K562 (cell line): ENCODE data around the gene MMP24. TPM values are rescaled to one million over a fixed set of nuclear protein-coding genes. Genes with fewer than 3 reads are reported as not detected.

Experiments
- ATAC-seq: fragments of 200-7000 bp; cut with Tn5 transposase; 3 replicates; pipeline ENCODE4 v1.9.1; 2020; ENCODE audit warnings: moderate library complexity
- BruUV-seq: library from RNA; stranded (reverse); fragments of 400-500 nt; replicated peaks from 2 replicates; lab custom pipeline; 2021; lab: Mats Ljungman, UMichigan
- CTCF ChIA-PET: fragments of 300-600 bp; formaldehyde crosslinking; extraction: SDS; loops from one replicate; lab custom pipeline; 2021; ENCODE audit warnings: low intra/inter-chr PET ratio; lab: Yijun Ruan, JAX
- POLR2A ChIA-PET: fragments of 300-600, 350-650 bp; sonication (Branson Sonifier 250); formaldehyde crosslinking; extraction: SDS; loops from one replicate; lab custom pipeline; 2021; ENCODE audit warnings: antibody characterized with exemption, inconsistent platforms; lab: Yijun Ruan, JAX
- DNase-seq, 4 experiments: peaks; one replicate each; pipeline versions ENCODE4 v3.0.0 to v3.0.0-alpha.2; 2011 to 2018; ENCODE audit warnings: low spot score in 3 of 4, mixed read lengths in 3 of 4; ENCODE audit errors: extremely low read depth in 1 of 4
- FAIRE-seq: peaks from 2 replicates; lab custom pipeline; 2011; peaks lifted over from hg19 to GRCh38; lab: Jason Lieb, UNC
- H2AFZ ChIP-seq: 2 replicates; pipeline ENCODE4 v1.6.0; 2011; ENCODE audit warnings: low read depth, low read length, control low read depth, inconsistent platforms
- H3K27ac ChIP-seq: fragments of 200-600 bp; 3 replicates; pipeline ENCODE4 v1.8.0; 2011; ENCODE audit warnings: low read depth, mild to moderate bottlenecking, control low read depth, inconsistent platforms, low read length, moderate library complexity, mixed read lengths; ENCODE audit errors: extremely low read depth
- H3K27me3 ChIP-seq, 2 experiments: fragments of 300-600 bp in 1 of 2; 2 replicates in 1 of 2; 3 replicates in 1 of 2; pipeline versions ENCODE4 v1.6.0 to v1.8.0; 2011; ENCODE audit warnings: inconsistent platforms in 2 of 2, low read length in 2 of 2, mild to moderate bottlenecking in 1 of 2, mixed read lengths in 1 of 2, moderate library complexity in 1 of 2; ENCODE audit not compliant: control insufficient read depth in 2 of 2, insufficient read depth in 2 of 2
- H3K36me3 ChIP-seq: fragments of 300-600 bp; 3 replicates; pipeline ENCODE4 v1.8.0; 2011; ENCODE audit warnings: mild to moderate bottlenecking, low read length, inconsistent platforms; ENCODE audit not compliant: control insufficient read depth, insufficient read depth
- H3K4me1 ChIP-seq, 2 experiments: fragments of 200-600 bp in 1 of 2; replicated peaks in 1 of 2; 2 replicates in 1 of 2; 3 replicates in 1 of 2; pipeline versions ENCODE4 v1.5.1 to v1.8.0; 2011; ENCODE audit warnings: inconsistent platforms in 2 of 2, low read length in 2 of 2, mild to moderate bottlenecking in 1 of 2, mixed read lengths in 1 of 2, moderate library complexity in 1 of 2; ENCODE audit not compliant: control insufficient read depth in 2 of 2, insufficient read depth in 2 of 2
- H3K4me2 ChIP-seq: 2 replicates; pipeline ENCODE4 v1.6.1; 2011; ENCODE audit warnings: low read length, control low read depth, inconsistent platforms, mixed read lengths; ENCODE audit not compliant: insufficient read depth
- H3K4me3 ChIP-seq: fragments of 200-600 bp; sonication (generic), shearing (Covaris generic); 2 replicates; pipeline ENCODE4 v1.5.1; 2016; ENCODE audit warnings: control low read depth, inconsistent platforms
- H3K79me2 ChIP-seq: fragments of 200-600 bp; 3 replicates; pipeline ENCODE4 v1.8.0; 2011; ENCODE audit warnings: low read length, inconsistent platforms; ENCODE audit not compliant: control insufficient read depth, insufficient read depth
- H3K9ac ChIP-seq, 2 experiments: 2 replicates each; pipeline versions ENCODE4 v1.6.0 to v1.6.1; 2011; ENCODE audit warnings: low read depth in 2 of 2, low read length in 2 of 2, control low read depth in 1 of 2, inconsistent platforms in 1 of 2, mild to moderate bottlenecking in 1 of 2, mixed read lengths in 1 of 2; ENCODE audit not compliant: insufficient read depth in 1 of 2
- H3K9me1 ChIP-seq: one replicate; pipeline ENCODE4 v1.6.0; 2011; ENCODE audit warnings: inconsistent platforms, mild to moderate bottlenecking, low read length, moderate library complexity; ENCODE audit not compliant: control insufficient read depth, insufficient read depth
- H3K9me3 ChIP-seq: replicated peaks from 2 replicates; pipeline ENCODE4 v1.5.1; 2011; ENCODE audit warnings: low read depth, low read length, inconsistent platforms; ENCODE audit not compliant: control insufficient read depth, insufficient read depth
- H4K20me1 ChIP-seq: replicated peaks from 2 replicates; pipeline ENCODE4 v1.6.1; 2011; ENCODE audit warnings: low read length, inconsistent platforms, mixed read lengths; ENCODE audit not compliant: control insufficient read depth, insufficient read depth
- SMAD4 ChIP-seq: fragments of 250-450 bp; sonication (Bioruptor Pico); conservative IDR thresholded peaks from 2 replicates; pipeline ENCODE4 v1.8.0; 2021; ENCODE audit warnings: inconsistent platforms, mild to moderate bottlenecking, moderate library complexity
- SNIP1 ChIP-seq: fragments of 450-650 bp; IDR thresholded peaks from 2 replicates; pipeline ENCODE4 v1.7.1; 2017; ENCODE audit warnings: low read depth, mild to moderate bottlenecking
- ZBTB7A ChIP-seq: IDR thresholded peaks from 2 replicates; pipeline ENCODE4 v1.6.1; 2011; ENCODE audit warnings: low read depth, mild to moderate bottlenecking, low read length, moderate library complexity, borderline replicate concordance; ENCODE audit not compliant: control insufficient read depth
- WGBS: fragments of 100-300 bp; shearing (Covaris generic); methylation state at CpG from one replicate; pipeline ENCODE4 v1.1.6; 2016; ENCODE audit warnings: low coverage, mixed read lengths; ENCODE audit not compliant: insufficient coverage; ENCODE audit errors: missing lambda C conversion rate; 5-methylcytosine and 5-hydroxymethylcytosine counted together
- in situ Hi-C: fragments of 300-500 bp; cut with MboI; formaldehyde crosslinking; loops from 4 replicates; pipeline ENCODE4 v1.15.0; 2018; ENCODE audit warnings: inconsistent platforms, mixed read lengths
- intact Hi-C: fragments of 100-400 bp; cut with micrococcal nuclease; formaldehyde crosslinking; loops from 2 replicates; pipeline ENCODE4 v1.14.2; 2022
- polyA plus RNA-seq, 8 experiments: library from polyadenylated mRNA; depleted of rRNA in 4 of 8; stranded (reverse) in 5 of 8; unstranded in 3 of 8; fragments of >200 nt; fragmentation: Nextera tagmentation in 2 of 8; fragmentation: Illumina TruSeq in 1 of 8; extraction: Ambion mirVana in 2 of 8; extraction: Trizol in 1 of 8; gene quantifications; 2 replicates each; pipeline versions ENCODE4 v1.2.1 to v1.2.3, GENCODE V29; 2011 to 2014; ENCODE audit warnings: inconsistent platforms in 1 of 8, missing spikeins in 1 of 8
- total RNA-seq, 7 experiments: library from RNA; depleted of rRNA in 6 of 7; stranded (reverse); fragments of >200 nt in 6 of 7; fragmentation: Illumina TruSeq in 2 of 7; extraction: Trizol in 2 of 7; gene quantifications; 2 replicates each; pipeline versions ENCODE4 v1.2.1 to v1.2.3, GENCODE V29; 2011 to 2021; ENCODE audit warnings: low replicate concordance in 1 of 7
- TF ChIP-seq, protein P1 (sequence below): sonication (generic); formaldehyde crosslinking; IDR thresholded peaks from 2 replicates; pipeline ENCODE4 v1.8.1; 2023; ENCODE audit warnings: mild to moderate bottlenecking, missing genetic modification reagents
- TF ChIP-seq, protein P2 (sequence below): fragments of 450-650 bp; IDR thresholded peaks from 2 replicates; pipeline ENCODE4 v1.6.1; 2017; ENCODE audit warnings: mild to moderate bottlenecking, moderate library complexity

MMP24 gene
- total and polyA plus RNA-seq, 9 of the 15 experiments (the other 6 are each of a cell fraction or from before 2014, with no cell fraction given): 0.03 to 0.07 (median 0.03) TPM; not detected in 6

DNA sequence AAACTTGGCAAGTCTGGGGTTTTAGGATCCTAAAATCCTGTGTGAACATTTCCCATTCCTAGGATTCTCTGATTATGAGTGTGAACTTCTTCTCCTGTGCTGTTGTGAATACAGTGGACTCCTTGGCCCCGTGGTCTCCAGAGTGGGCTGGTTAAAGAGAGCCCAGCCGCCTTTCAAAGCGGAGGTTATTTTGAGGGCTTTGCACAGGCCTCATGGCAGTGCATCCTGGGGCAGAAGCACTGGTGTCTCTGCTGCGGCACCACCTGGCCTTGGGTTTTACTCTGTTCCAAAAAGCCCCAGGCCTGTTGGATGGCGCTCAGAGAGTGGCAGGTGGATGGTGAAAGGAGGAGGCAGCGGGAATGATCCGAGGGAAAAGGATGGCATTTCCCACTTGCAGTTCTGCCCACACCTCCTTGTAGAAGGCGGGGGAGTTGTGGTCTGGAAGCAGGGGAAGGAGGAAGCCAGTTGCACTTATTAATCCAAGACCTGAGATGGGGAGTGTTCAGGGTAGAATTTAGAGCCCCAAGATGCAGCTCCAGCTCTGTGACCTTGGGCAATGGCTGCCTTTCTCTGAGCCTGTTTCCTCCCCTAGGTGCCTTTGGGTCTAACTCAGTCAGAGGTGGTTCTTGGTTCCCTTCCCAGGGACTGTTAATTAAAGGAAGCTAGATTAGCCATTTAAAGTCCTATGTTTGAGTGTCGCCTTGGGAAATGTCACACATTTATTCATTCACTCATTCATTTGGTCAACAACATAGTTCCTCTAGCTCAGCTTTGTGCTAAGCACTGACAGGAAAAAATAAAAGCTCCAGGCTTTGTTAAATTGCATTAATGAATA, 22.4 kb downstream of the MMP24 start:
- Histone ChIP-seq H3K36me3 (no peaks in the 10 kb centered on the region), H2AFZ (no peak overlapping the region), H3K4me1 (peaks cover 0 to 2% of the 10 kb centered on the region in 2 experiments; a peak in 2 of 5 replicates), H3K79me2 (no peaks in the 10 kb centered on the region), H3K27ac (no peak overlapping the region), H3K9me3 (no peaks in the 10 kb centered on the region), H3K4me3 (no peak overlapping the region), H3K4me2 (no peak overlapping the region), H3K27me3 (peaks cover 13 to 33% of the 10 kb centered on the region in 2 experiments; a peak in 4 of 5 replicates), H3K9ac (no peak overlapping the region), H4K20me1 (0 out of 2 replicates have a peak, but pooled peaks cover 3% of the 10 kb centered on the region), H3K9me1 (no peaks in the 10 kb centered on the region)
- DNase-seq (no peak), FAIRE-seq (no peak), ATAC-seq (no peak)
- WGBS: 21% methylated on average over 9 of the region's 9 CpGs
- ChIA-PET CTCF (no interaction called here), POLR2A (interaction anchor here (0.6 kb wide), 1 partner anchor 926 kb away, joined by 3 read pairs; no protein-coding TSS in a partner anchor)
- in situ Hi-C loops: loop anchor here (10.0 kb wide), 1 partner anchor 394 kb away; no protein-coding TSS in a partner anchor
- intact Hi-C loops: no loop called here
- no TSS peak for BruUV-seq
- TF ChIP-seq SMAD4 (CRISPR knock-in tag): no peak

DNA sequence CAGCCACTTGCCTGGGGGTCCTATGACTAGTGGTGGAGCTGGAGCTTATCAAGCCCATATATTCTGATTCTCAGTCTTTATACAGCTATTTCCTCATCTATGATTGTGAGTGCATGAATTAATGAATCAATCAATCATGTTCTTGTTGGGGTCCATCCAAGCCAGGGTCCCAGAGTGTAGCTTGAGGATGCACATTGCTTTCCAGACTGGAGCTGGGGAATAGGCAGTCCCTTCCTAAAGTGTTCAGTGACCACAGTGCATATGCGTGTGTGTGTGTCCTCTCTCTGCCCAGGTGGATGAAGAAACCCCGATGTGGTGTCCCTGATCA, 25.1 kb downstream of the MMP24 start:
- no peaks in the 10 kb centered on the region for H3K79me2 ChIP-seq
- 0% methylated on average over 2 of the region's 2 CpGs for WGBS
- TF ChIP-seq SNIP1 (no peak), ZBTB7A (no peak)
- TF ChIP-seq, protein P1, sequence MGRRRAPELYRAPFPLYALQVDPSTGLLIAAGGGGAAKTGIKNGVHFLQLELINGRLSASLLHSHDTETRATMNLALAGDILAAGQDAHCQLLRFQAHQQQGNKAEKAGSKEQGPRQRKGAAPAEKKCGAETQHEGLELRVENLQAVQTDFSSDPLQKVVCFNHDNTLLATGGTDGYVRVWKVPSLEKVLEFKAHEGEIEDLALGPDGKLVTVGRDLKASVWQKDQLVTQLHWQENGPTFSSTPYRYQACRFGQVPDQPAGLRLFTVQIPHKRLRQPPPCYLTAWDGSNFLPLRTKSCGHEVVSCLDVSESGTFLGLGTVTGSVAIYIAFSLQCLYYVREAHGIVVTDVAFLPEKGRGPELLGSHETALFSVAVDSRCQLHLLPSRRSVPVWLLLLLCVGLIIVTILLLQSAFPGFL (CRISPR knock-in tag): no peak
- TF ChIP-seq, protein P2, sequence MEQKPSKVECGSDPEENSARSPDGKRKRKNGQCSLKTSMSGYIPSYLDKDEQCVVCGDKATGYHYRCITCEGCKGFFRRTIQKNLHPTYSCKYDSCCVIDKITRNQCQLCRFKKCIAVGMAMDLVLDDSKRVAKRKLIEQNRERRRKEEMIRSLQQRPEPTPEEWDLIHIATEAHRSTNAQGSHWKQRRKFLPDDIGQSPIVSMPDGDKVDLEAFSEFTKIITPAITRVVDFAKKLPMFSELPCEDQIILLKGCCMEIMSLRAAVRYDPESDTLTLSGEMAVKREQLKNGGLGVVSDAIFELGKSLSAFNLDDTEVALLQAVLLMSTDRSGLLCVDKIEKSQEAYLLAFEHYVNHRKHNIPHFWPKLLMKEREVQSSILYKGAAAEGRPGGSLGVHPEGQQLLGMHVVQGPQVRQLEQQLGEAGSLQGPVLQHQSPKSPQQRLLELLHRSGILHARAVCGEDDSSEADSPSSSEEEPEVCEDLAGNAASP: no peak
- no peak overlapping the region for H3K27ac ChIP-seq
- FAIRE-seq (no peak), ATAC-seq (no peak), DNase-seq (no peak)
- intact Hi-C loops (no loop called here), in situ Hi-C loops (no loop called here)
- peaks cover 0 to 2% of the 10 kb centered on the region in 2 experiments; a peak in 2 of 5 replicates for H3K4me1 ChIP-seq
- no TSS peak for BruUV-seq
- peaks cover 13 to 18% of the 10 kb centered on the region in 2 experiments; a peak in 4 of 5 replicates for H3K27me3 ChIP-seq
- H3K36me3 ChIP-seq: no peaks in the 10 kb centered on the region
- ChIA-PET POLR2A (interaction anchor here (0.6 to 1.1 kb wide), 2 partner anchors 10 to 49 kb away, joined by 3 read pairs; no protein-coding TSS in a partner anchor), CTCF (no interaction called here)
- no peaks in the 10 kb centered on the region for H3K9me1 ChIP-seq
- 0 out of 2 replicates have a peak, but pooled peaks cover 3% of the 10 kb centered on the region for H4K20me1 ChIP-seq
- no peak overlapping the region for H3K9ac ChIP-seq
- no peak overlapping the region for H3K4me3 ChIP-seq
- H3K9me3 ChIP-seq: no peaks in the 10 kb centered on the region
- no peak overlapping the region for H3K4me2 ChIP-seq
- no peak overlapping the region for H2AFZ ChIP-seq
